ENCODE results near the gene OR3A1.

DNA sequence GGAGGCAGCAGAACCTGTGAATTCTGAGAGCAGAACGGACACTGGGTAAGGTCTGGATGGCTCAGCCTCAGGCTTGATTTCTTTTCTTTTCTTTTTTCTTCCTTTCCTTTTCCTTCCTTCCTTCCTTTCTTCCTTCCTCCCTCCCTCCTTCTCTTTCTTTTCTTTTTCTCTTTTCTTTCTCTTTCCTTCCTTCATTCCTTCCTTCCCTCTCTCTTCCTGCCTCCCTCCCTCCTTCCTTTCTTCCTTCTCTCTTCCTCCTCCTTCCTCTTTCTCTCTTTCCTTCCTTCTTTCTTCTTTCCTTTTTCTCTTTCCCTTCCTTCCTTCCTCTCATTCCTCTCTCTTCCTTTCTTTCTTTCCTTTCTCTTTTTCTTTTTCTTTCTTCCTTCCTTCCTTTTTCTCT lies 38.0 kb downstream of the OR3A1 start:
- TF ChIP-seq, protein P1, sequence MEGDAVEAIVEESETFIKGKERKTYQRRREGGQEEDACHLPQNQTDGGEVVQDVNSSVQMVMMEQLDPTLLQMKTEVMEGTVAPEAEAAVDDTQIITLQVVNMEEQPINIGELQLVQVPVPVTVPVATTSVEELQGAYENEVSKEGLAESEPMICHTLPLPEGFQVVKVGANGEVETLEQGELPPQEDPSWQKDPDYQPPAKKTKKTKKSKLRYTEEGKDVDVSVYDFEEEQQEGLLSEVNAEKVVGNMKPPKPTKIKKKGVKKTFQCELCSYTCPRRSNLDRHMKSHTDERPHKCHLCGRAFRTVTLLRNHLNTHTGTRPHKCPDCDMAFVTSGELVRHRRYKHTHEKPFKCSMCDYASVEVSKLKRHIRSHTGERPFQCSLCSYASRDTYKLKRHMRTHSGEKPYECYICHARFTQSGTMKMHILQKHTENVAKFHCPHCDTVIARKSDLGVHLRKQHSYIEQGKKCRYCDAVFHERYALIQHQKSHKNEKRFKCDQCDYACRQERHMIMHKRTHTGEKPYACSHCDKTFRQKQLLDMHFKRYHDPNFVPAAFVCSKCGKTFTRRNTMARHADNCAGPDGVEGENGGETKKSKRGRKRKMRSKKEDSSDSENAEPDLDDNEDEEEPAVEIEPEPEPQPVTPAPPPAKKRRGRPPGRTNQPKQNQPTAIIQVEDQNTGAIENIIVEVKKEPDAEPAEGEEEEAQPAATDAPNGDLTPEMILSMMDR (IDR thresholded peaks at IDR 0.05): no peak
- TF ChIP-seq POLR2AphosphoS5 (IDR thresholded peaks at IDR 0.05) (no peak), EP300 (IDR thresholded peaks at IDR 0.05) (no peak)
